SU-DHL-6 (cell line): ENCODE results near the gene MMP23B.
"Not testable (repeated sequence)": the region's sequence is repeated elsewhere in the genome, so short reads cannot be mapped to it uniquely, and the experiment has no call there.

Experiments used
- H2AFZ ChIP-seq: fragments of 200-600 bp; sonication (generic); 2 replicates; pipeline ENCODE4 v1.6.1; 2014; ENCODE audit warnings: low read depth, mild to moderate bottlenecking, moderate library complexity, mixed read lengths, antibody characterized with exemption, low read length; ENCODE audit not compliant: severe bottlenecking
- H3F3A ChIP-seq: fragments of 200-600 bp; shearing (Covaris generic); 2 replicates; pipeline ENCODE4 v1.6.0; 2016; ENCODE audit warnings: antibody characterized with exemption, mild to moderate bottlenecking; ENCODE audit not compliant: insufficient read depth
- H3K27ac ChIP-seq: fragments of 200-600 bp; sonication (generic); 2 replicates; pipeline ENCODE4 v1.5.1; 2016; ENCODE audit warnings: low read depth, mild to moderate bottlenecking, low read length, moderate library complexity, mixed read lengths
- H3K27me3 ChIP-seq: fragments of 200-600 bp; sonication (generic), shearing (Covaris generic); 2 replicates; pipeline ENCODE4 v1.6.0; 2014; ENCODE audit warnings: mild to moderate bottlenecking, low read length
- H3K36me3 ChIP-seq: fragments of 200-600 bp; sonication (generic); 2 replicates; pipeline ENCODE4 v1.6.1; 2014; ENCODE audit warnings: mild to moderate bottlenecking, low read length, mixed read lengths
- H3K4me2 ChIP-seq: fragments of 300-600, 200-600 bp; shearing (Covaris generic), sonication (generic); 2 replicates; pipeline ENCODE4 v1.6.0; 2014; ENCODE audit warnings: low read length, low read depth, mild to moderate bottlenecking; ENCODE audit not compliant: poor library complexity, severe bottlenecking
- H3K4me3 ChIP-seq: fragments of 200-600 bp; sonication (generic); 2 replicates; pipeline ENCODE4 v1.5.1; 2014; ENCODE audit warnings: antibody characterized with exemption, low read length, mild to moderate bottlenecking, mixed read lengths; ENCODE audit not compliant: insufficient read depth, poor library complexity, severe bottlenecking
- H3K79me2 ChIP-seq: fragments of 200-600 bp; sonication (generic); 2 replicates; pipeline ENCODE4 v1.6.1; 2014; ENCODE audit warnings: mild to moderate bottlenecking, low read length, moderate library complexity; ENCODE audit not compliant: insufficient read depth
- H3K9ac ChIP-seq: fragments of 200-600 bp; sonication (generic); 2 replicates; pipeline ENCODE4 v1.7.0; 2014; ENCODE audit warnings: mild to moderate bottlenecking, low read length
- H3K9me2 ChIP-seq: fragments of 200-600 bp; sonication (generic); replicated peaks from 2 replicates; pipeline ENCODE4 v1.6.1; 2014; ENCODE audit warnings: low read length; ENCODE audit not compliant: insufficient read depth
- H3K9me3 ChIP-seq: fragments of 200-600 bp; sonication (generic); 2 replicates; pipeline ENCODE4 v1.6.1; 2014; ENCODE audit warnings: low read length, mixed read lengths; ENCODE audit not compliant: insufficient read depth
- H4K20me1 ChIP-seq: fragments of 200-600 bp; sonication (generic); 2 replicates; pipeline ENCODE4 v1.6.1; 2014; ENCODE audit warnings: low read depth, mild to moderate bottlenecking, antibody characterized with exemption, low read length, moderate library complexity, mixed read lengths
- EZH2phosphoT487 ChIP-seq: fragments of 200-600 bp; sonication (generic), shearing (Covaris generic); conservative IDR thresholded peaks from 2 replicates; pipeline ENCODE4 v1.6.1; 2018; ENCODE audit warnings: mild to moderate bottlenecking, antibody characterized with exemption, low read length, moderate library complexity, mixed read lengths
- TF ChIP-seq, protein P1 (sequence below): fragments of 200-600 bp; sonication (generic); IDR thresholded peaks from one replicate; pipeline ENCODE4 v1.5.1; 2017; ENCODE audit warnings: antibody characterized with exemption, mild to moderate bottlenecking, low read length, moderate library complexity; ENCODE audit not compliant: insufficient read depth, poor library complexity, severe bottlenecking

MMP23B gene

GRCh38 chr1:1671365-1672119 is 39.6 kb downstream of the MMP23B start:
- H3K9me3 ChIP-seq = no peaks in the 10 kb centered on the region
- no peaks in the 10 kb centered on the region for H3K9me2 ChIP-seq
- H3K4me3 ChIP-seq = no peak overlapping the region
- no peak overlapping the region for H2AFZ ChIP-seq
- no peaks in the 10 kb centered on the region for H4K20me1 ChIP-seq
- H3K9ac ChIP-seq = no peak overlapping the region
- no peaks in the 10 kb centered on the region for H3F3A ChIP-seq
- no peaks in the 10 kb centered on the region for H3K27me3 ChIP-seq
- no peak overlapping the region for H3K27ac ChIP-seq
- no peak overlapping the region for H3K4me2 ChIP-seq
- TF ChIP-seq, protein P1, sequence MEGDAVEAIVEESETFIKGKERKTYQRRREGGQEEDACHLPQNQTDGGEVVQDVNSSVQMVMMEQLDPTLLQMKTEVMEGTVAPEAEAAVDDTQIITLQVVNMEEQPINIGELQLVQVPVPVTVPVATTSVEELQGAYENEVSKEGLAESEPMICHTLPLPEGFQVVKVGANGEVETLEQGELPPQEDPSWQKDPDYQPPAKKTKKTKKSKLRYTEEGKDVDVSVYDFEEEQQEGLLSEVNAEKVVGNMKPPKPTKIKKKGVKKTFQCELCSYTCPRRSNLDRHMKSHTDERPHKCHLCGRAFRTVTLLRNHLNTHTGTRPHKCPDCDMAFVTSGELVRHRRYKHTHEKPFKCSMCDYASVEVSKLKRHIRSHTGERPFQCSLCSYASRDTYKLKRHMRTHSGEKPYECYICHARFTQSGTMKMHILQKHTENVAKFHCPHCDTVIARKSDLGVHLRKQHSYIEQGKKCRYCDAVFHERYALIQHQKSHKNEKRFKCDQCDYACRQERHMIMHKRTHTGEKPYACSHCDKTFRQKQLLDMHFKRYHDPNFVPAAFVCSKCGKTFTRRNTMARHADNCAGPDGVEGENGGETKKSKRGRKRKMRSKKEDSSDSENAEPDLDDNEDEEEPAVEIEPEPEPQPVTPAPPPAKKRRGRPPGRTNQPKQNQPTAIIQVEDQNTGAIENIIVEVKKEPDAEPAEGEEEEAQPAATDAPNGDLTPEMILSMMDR = no peak
- no peak for TF ChIP-seq EZH2phosphoT487
- H3K36me3 ChIP-seq = no peaks in the 10 kb centered on the region
- H3K79me2 ChIP-seq = no peaks in the 10 kb centered on the region

DNA sequence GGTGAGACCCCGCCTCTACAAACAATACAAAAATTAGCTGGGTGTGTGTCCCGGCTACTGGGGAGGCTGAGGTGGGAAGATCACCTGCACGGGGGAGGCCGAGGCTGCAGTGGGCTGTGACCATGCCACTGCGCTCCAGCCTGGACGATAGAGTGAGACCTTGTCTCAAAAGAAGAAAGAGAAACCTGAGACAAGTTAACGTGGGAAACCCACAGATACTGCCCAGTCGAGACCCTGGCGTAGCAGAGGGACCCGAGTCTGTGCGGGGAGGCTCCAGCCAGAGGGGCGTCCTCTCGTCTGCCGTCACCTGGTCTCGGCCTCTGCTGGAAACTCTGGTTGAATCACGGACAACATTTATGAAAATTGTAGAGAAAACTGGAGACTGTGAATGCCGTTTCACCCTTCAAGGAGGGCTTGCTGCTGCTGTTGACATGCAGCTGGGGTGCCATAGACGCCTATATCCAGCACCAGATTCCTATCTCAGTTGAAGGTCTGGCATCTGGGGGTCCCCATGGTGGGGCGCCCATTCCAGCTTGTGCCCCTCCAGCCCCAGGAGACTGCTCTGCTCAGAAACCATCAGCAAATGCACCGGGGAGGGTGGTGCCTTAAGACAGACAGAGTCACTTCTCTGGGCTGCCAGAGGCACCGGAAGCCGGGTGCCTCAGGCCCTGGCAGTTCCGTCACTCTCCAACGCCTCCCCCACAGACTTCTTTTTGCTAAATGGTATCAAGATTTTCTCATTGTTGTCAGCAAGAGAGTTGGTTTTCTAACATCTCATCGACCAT is 40.4 kb downstream of the MMP23B start:
- Histone ChIP-seq H3K27me3 (no peaks in the 10 kb centered on the region), H3K4me2 (no peak overlapping the region), H3K27ac (no peak overlapping the region), H3K36me3 (no peaks in the 10 kb centered on the region), H3K9me2 (no peaks in the 10 kb centered on the region), H3K9ac (no peak overlapping the region), H4K20me1 (no peaks in the 10 kb centered on the region), H3F3A (0 out of 2 replicates have a peak, but pooled peaks cover under 1% of the 10 kb centered on the region), H3K79me2 (no peaks in the 10 kb centered on the region), H3K9me3 (no peaks in the 10 kb centered on the region), H3K4me3 (no peak overlapping the region), H2AFZ (no peak overlapping the region)
- TF ChIP-seq, protein P1 = no peak
- TF ChIP-seq EZH2phosphoT487 = no peak

DNA sequence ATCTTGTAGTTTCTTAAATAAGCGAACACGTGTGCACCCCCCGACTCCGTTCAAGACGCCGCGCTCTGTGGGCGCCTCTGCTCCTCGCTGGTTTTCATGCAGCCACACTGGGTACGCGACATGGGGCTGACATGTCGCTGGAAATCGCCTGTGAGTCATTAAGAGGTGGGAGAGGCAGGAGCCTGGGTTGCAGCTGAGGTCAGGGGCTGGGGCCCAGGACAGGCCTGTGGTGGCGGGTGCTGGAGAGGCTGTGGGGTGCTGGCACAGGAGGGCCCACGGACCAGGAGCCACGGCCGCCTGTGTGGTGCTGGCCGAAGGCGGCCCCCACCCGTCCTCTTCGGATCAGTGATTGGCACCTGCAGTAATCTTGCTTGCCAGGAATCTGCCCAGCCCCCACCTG is 42.8 kb downstream of the MMP23B start:
- not testable (repeated sequence) for H3K27me3 ChIP-seq, H2AFZ ChIP-seq, H3K9ac ChIP-seq, H3K9me2 ChIP-seq, H3K4me2 ChIP-seq, H3K27ac ChIP-seq, H4K20me1 ChIP-seq, H3K36me3 ChIP-seq, H3K79me2 ChIP-seq, H3K9me3 ChIP-seq, H3K4me3 ChIP-seq
- H3F3A ChIP-seq = peaks cover 13% of the 10 kb centered on the region

DNA sequence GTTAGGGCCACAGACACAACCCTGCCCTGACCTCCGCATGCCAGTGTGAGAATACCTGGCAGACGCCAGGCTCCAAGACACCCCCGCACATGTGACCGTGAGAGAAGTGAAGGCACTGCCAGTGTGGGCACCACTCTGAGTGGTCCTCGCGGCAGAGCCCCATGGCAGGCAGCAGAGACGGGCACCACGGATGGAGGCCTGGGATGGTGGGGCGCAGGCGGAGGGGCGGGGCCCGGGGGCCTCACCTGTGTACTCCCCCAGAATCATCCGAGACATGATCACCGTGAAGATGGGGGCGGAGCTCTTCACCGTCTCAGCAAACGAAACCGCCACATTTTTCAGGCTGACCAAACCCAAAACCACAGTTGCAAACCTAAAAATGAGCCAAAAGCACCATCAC is 43.2 kb downstream of the MMP23B start:
- H3F3A ChIP-seq = peaks cover 13% of the 10 kb centered on the region
- H3K79me2 ChIP-seq, H3K4me2 ChIP-seq, H3K9me3 ChIP-seq, H3K4me3 ChIP-seq, H2AFZ ChIP-seq, H3K36me3 ChIP-seq, H3K27ac ChIP-seq, H4K20me1 ChIP-seq, H3K9ac ChIP-seq, H3K27me3 ChIP-seq, H3K9me2 ChIP-seq: not testable (repeated sequence)

DNA sequence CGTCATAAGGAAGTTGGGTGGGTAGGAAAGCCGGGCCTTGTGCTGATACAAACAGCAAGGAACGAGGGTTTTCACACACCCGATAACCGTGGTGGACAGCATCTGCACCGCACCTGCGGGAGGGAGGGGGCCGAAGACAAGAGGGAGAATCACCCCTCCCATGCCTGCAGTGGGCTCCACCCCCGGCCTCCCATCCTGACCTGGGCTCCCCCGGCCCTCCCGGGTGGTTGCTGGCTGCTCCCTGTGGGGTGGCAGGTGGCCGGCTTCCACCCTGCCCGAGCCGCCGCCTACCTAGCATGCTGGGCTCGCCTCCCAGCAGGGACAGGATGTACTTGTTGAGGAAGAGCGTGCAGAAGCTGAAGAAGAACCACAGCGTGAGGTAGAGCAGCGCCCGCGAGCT is 44.1 kb downstream of the MMP23B start:
- H3K9me2 ChIP-seq, H3K4me3 ChIP-seq, H3K79me2 ChIP-seq, H2AFZ ChIP-seq, H3K27ac ChIP-seq, H3K9me3 ChIP-seq, H3K9ac ChIP-seq, H4K20me1 ChIP-seq, H3K4me2 ChIP-seq, H3K36me3 ChIP-seq, H3K27me3 ChIP-seq: not testable (repeated sequence)
- peaks cover 13% of the 10 kb centered on the region for H3F3A ChIP-seq
